Suprapubic skin (tissue), 3 donors: ENCODE measurements around the gene PRSS2.

ENCODE experiments used
- CTCF ChIP-seq, 2 donors: fragments of 200-600 bp in 1 of 2; fragments of 450-650 bp in 1 of 2; sonication (generic) in 1 of 2; IDR thresholded peaks; one replicate each; pipeline ENCODE4 v1.5.1; 2016 to 2019; ENCODE audit warnings: antibody characterized with exemption in 2 of 2, mild to moderate bottlenecking in 1 of 2, moderate library complexity in 1 of 2
- POLR2A ChIP-seq, 2 donors: fragments of 450-650 bp; IDR thresholded peaks; one replicate each; pipeline ENCODE4 v1.6.1; 2017; ENCODE audit warnings: antibody characterized with exemption in 2 of 2, mild to moderate bottlenecking in 2 of 2, moderate library complexity in 2 of 2

- TF ChIP-seq CTCF (IDR thresholded peaks at IDR 0.05): no peak
- no peak for TF ChIP-seq POLR2A (IDR thresholded peaks at IDR 0.05)
These were observed 38.2 kb downstream of the PRSS2 start for GRCh38 chr7:142808802-142809583.
